ENCODE data around the gene NAA16.
"Not testable (repeated sequence)": the region's sequence is repeated elsewhere in the genome, so short reads cannot be mapped to it uniquely, and the experiment has no call there.

NAA16 gene

GRCh38 chr13:41421983-41422382 is 110.9 kb downstream of the NAA16 start:
- H3K4me3 Mint-ChIP-seq; ATAC-seq; H3K27ac Mint-ChIP-seq; H3K9me3 Mint-ChIP-seq; H3K4me1 Mint-ChIP-seq; H3K36me3 Mint-ChIP-seq (ENCODE audit: low read depth); DNase-seq; H3K27me3 Mint-ChIP-seq: not testable (repeated sequence)

GRCh38 chr13:41423259-41423658 is 112.2 kb downstream of the NAA16 start:
- H3K4me1 Mint-ChIP-seq; DNase-seq; H3K36me3 Mint-ChIP-seq (ENCODE audit: low read depth); H3K9me3 Mint-ChIP-seq; H3K27me3 Mint-ChIP-seq; H3K4me3 Mint-ChIP-seq; ATAC-seq; H3K27ac Mint-ChIP-seq: not testable (repeated sequence)

GRCh38 chr13:41424675-41425074 is 113.6 kb downstream of the NAA16 start:
- H3K9me3 Mint-ChIP-seq; ATAC-seq; H3K36me3 Mint-ChIP-seq (ENCODE audit: low read depth); H3K27ac Mint-ChIP-seq; H3K4me1 Mint-ChIP-seq; H3K4me3 Mint-ChIP-seq; DNase-seq; H3K27me3 Mint-ChIP-seq: not testable (repeated sequence)

GRCh38 chr13:41426047-41426446 is 115.0 kb downstream of the NAA16 start:
- H3K4me3 Mint-ChIP-seq, result no peak overlapping the region
- no peak overlapping the region for H3K27ac Mint-ChIP-seq
- peaks cover 5% of the 10 kb centered on the region for H3K4me1 Mint-ChIP-seq
- H3K9me3 Mint-ChIP-seq, result no peaks in the 10 kb centered on the region
- no peak for DNase-seq
- no peaks in the 10 kb centered on the region for H3K36me3 Mint-ChIP-seq (ENCODE audit: low read depth)
- peak; percentile 15 for ATAC-seq
- peaks cover 6% of the 10 kb centered on the region for H3K27me3 Mint-ChIP-seq

Measured in activated naive CD8-positive, alpha-beta T cell treated with anti-CD3 and anti-CD28 coated beads, Interleukin-2, amount 50 U/mL, for 24 hours (primary cell).